ENCODE data around the gene NAE1.
"Not testable (repeated sequence)": the region's sequence is repeated elsewhere in the genome, so short reads cannot be mapped to it uniquely, and the experiment has no call there.

Gene NAE1

DNA sequence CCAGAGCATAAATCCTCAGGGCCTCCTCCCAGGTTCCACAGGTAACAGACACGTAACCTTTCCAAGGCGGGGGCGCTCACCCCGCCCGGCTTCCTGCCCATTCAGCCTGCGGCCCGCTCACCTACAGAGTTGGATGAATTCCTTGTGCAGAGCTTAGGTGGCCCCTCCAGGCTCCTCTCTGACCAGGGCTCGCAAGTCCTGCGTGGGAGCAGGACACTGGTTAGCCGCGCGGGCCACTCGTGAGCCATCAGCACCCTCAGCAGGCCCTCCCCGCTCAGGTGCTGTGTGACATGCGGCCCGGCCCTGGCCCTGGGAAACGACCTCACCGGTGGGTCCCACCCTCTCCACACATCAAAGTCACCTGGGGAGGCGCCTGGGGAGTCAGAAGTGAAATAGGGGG lies 29.9 kb downstream of the NAE1 start:
- no peak for DNase-seq

DNA sequence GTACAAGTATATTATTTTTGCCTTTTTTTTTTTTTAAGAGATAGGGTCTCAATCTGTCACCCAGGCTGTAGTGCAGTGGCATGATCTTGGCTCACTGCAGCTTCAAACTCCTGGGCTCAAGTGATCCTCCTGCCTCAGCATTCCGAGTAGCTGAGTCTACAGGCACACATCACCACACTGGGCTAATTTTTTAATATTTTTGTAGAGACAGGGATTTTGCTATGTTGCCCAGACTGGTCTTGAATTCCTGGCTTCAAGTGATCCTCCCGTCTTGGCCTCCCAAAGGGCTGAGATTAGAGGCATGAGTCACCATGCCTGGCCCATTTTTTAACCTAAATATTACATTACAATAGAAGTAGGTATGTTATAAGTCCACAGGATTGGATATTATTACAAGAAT lies 32.6 kb downstream of the NAE1 start:
- no peak for DNase-seq

DNA sequence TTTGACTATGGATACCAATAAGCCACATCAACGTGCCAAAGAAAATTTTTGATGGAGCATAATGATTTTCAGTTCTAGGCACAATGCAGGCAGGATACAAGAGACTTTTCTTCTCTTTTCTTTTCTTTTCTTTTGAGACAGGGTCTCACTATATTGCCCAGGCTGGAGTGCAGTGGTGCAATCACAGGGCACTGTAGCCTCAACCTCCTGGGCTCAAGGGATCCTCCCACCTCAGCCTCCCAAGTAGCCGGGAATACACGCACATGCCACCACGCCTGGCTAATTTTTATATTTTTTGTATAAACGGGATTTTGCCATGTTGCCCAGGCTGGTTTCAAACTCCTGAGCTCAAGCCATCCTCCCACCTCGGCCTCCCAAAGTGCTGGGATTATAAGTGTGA lies 36.8 kb downstream of the NAE1 start:
- not testable (repeated sequence) for DNase-seq

DNA sequence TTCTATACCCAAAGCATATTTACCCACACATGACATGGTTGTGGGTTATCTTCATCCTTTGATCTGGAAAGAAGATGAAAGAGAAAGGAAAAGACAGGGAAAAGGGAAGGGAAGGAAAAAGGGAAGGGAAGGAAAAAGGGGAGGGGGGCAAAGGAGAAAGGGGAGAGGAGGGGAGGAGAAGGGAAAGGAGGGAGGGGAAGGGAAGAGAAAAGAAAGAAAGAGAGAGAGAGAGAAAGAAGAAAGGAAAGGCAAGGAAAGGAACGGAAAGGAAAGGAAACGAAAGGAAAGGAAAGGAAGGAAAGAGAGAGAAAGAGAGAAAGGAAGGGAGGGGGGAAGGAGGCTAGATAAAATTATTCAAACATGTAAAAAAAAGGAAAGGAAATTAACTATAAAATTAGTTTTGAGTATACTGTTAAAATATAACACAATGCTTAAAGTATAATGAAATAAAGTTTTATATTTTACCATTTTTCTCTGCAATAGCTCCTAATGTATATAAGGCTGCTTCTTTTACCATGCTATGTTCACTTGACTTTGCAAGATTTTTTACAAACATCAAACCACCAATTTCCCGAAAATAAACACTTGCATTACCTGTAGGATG lies 40.5 kb downstream of the NAE1 start:
- DNase-seq: no peak

DNA sequence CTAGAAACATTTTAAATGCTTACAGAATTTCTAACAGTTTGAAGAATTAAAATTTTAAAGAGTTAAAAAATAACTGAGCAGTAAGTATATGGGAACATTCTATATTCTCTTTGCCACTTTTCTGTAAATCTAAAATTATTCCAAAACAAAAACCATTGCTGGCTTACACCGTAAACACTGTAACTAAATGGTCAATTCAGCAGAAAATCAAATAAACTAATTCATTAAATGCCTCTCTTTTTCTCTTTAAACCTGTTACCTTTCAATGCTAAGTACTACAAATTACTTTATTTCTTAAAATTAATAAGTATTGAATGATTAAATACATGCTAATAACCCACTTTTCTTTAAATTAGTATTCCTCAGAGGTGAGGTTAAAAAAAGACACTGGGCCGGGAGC lies 43.3 kb downstream of the NAE1 start:
- no peak for DNase-seq

DNA sequence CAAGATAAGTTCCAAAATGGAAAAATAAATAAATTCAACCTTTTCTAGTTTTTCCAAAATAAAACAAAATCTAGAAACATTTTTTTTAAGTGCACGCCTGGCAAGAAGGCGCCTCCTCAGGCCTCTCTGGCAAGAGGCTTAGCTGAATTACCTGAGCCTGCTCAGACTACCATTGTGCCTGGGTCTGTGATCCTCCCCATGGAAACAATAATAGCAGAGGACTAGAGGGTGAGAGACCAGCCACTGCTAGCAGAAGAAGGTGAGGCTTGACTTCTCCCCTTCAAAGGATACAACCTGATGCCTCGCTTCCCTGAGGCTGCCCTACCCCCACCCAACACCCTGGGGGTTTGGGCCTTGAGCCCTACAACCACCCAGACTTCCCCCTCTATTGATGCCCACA lies 44.2 kb downstream of the NAE1 start:
- DNase-seq: no peak

DNA sequence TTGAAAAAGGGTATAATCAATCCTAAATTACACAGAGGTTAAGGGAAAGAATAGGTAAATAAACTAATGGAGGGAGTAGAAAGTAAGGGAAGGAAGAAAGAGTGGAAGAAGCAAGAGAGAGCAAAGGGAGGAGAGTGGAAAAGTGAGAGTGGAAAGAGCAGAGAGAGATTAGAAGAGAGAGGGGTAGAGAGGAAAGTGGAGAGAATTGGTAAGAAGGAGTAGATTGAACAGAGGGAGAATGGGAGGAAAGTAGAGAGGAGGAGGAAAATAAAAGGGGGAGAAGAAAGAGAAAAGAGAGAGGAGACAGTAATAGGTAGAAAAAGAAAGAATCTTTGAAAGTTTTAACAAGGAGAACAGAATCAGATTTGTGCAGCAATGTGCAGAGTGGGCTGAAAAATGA lies 54.3 kb downstream of the NAE1 start:
- no peak for DNase-seq

DNA sequence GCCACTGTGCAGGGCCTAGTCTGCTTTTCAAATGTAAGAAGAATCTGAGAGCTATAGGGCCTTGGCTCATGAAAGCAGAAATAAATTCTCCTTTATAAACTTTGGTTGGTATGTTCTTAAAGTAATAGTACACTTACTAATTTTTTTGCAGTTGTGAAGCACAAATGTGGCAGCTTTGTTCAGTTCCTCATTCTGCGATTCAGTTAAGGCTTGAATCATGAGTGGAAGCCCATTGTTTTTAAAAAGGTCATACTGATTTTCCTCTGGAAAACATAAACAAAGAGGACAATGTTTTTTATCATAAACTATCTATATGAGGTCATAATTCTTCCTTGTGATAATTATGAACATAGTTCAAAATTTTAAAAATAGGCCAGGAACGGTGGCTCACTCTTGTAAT lies 55.8 kb downstream of the NAE1 start:
- no peak for DNase-seq

DNA sequence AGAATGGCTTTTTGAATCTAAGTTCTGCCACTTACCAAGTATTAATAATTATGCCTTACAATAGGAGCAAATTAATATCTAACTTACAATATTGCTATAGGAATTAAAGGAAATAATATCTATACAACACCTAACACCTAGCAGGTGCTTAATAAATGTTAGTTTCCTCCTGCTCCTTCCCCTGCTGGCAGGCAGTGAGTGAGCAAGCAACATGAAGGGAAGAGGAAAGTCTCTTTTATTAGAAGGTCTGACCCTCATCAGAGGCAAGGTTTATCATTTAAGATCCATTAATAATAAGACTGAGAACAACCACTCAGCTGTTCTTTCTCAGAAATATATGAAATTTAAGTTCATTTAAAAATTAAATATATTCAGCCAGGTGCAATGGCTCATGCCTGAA lies 72.7 kb downstream of the NAE1 start:
- DNase-seq: no peak

DNA sequence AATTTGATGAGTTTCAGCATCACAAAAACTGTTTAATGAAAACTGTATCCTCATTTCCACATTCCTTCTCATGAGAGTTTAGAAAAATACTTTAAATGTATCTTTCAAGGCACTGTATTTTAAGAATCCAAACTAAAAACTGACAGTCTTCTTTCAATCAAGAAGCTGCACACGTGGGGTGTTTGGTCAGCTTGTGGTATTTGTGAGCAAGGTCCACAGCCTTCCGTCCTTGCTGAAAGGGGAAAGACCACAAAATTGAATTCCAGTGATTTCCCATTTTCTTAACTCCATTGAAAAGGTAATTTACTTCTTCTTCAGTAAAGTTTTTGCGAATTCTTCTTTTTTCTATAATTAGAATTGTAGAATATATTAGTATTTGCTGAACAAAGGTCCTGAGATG lies 76.0 kb downstream of the NAE1 start:
- DNase-seq: no peak

DNA sequence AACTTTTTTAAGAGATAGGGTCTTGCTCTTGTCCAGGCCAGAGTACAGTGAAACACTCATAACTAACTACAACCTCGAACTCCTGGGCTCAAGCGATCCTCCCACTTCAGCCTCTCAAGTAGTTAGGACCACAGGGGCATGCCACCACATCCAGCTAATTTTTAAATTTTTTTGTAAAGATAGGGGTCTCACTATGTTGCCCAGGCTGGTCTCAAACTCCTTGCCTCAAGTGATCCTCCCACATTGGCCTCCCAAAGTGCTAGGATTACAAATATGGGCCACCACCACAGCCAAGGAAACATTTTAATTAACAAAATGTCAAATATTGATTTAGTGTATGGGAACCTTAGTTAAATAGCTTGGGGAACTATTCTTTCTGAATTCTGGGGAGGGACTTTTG lies 76.6 kb downstream of the NAE1 start:
- no peak for DNase-seq

DNA sequence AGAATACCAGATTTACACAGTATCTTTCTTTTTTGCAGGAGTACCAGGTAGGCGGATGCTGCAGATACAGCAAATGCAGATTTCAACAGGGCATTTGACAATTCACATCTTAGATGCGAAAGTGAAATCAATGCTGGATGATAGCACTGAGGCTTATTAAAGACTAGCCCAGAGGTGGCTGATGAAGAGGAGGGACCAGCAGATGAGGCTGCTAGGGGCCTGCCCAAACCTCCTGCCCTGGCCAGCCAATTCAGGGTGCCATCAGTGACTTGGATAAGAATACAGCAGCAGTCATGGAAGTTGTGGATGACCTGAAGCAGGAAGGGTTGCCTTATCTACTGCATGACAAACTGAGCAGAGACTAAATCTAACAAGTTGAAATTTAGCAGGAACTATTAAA lies 77.8 kb downstream of the NAE1 start:
- no peak for DNase-seq
